Measurements from ENCODE around the gene RIMKLA.

GRCh38 chr1:42427240-42427639 lies 46.6 kb downstream of the RIMKLA start:
- TF ChIP-seq, protein P1, sequence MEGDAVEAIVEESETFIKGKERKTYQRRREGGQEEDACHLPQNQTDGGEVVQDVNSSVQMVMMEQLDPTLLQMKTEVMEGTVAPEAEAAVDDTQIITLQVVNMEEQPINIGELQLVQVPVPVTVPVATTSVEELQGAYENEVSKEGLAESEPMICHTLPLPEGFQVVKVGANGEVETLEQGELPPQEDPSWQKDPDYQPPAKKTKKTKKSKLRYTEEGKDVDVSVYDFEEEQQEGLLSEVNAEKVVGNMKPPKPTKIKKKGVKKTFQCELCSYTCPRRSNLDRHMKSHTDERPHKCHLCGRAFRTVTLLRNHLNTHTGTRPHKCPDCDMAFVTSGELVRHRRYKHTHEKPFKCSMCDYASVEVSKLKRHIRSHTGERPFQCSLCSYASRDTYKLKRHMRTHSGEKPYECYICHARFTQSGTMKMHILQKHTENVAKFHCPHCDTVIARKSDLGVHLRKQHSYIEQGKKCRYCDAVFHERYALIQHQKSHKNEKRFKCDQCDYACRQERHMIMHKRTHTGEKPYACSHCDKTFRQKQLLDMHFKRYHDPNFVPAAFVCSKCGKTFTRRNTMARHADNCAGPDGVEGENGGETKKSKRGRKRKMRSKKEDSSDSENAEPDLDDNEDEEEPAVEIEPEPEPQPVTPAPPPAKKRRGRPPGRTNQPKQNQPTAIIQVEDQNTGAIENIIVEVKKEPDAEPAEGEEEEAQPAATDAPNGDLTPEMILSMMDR (IDR thresholded peaks at IDR 0.05) = no peak
- TF ChIP-seq POLR2A (IDR thresholded peaks at IDR 0.05) = no peak
